Smooth muscle cell (in vitro differentiated cells): ENCODE results near the gene OSBPL10. TPM values are rescaled to one million over a fixed set of nuclear protein-coding genes. Genes with fewer than 3 reads are reported as not detected.

Experiments
- DNase-seq: peaks from one replicate; lab custom pipeline; 2025; ENCODE audit not compliant: unreplicated experiment; lab: John Stamatoyannopoulos, UW
- H2AFZ ChIP-seq: fragments of 200-600 bp; sonication (generic); 2 replicates; pipeline ENCODE4 v1.6.0; 2016; ENCODE audit warnings: antibody characterized with exemption, low read depth, mild to moderate bottlenecking
- H3F3A ChIP-seq: fragments of 200-600 bp; sonication (generic); 2 replicates; pipeline ENCODE4 v1.6.0; 2017; ENCODE audit warnings: antibody characterized with exemption, low read depth
- H3K27ac ChIP-seq: fragments of 200-600 bp; sonication (generic); 2 replicates; pipeline ENCODE4 v1.5.1; 2016; ENCODE audit warnings: low read depth, mild to moderate bottlenecking
- H3K27me3 ChIP-seq: fragments of 200-600 bp; sonication (generic); 2 replicates; pipeline ENCODE4 v1.6.1; 2016; ENCODE audit warnings: low read depth, mild to moderate bottlenecking
- H3K36me3 ChIP-seq: fragments of 200-600 bp; sonication (generic); 2 replicates; pipeline ENCODE4 v1.5.1; 2016; ENCODE audit warnings: low read depth
- H3K4me1 ChIP-seq: fragments of 200-600 bp; sonication (generic); 2 replicates; pipeline ENCODE4 v1.5.1; 2016; ENCODE audit warnings: low read depth
- H3K4me2 ChIP-seq: fragments of 200-600 bp; sonication (generic); 2 replicates; pipeline ENCODE4 v1.6.0; 2016; ENCODE audit warnings: mild to moderate bottlenecking
- H3K4me3 ChIP-seq: fragments of 200-600 bp; sonication (generic); 2 replicates; pipeline ENCODE4 v1.5.1; 2016; ENCODE audit warnings: mild to moderate bottlenecking
- H3K79me2 ChIP-seq: fragments of 200-600 bp; sonication (generic); 2 replicates; pipeline ENCODE4 v1.6.0; 2016; ENCODE audit warnings: low read depth, mild to moderate bottlenecking
- H3K9ac ChIP-seq: fragments of 200-600 bp; sonication (generic); 2 replicates; pipeline ENCODE4 v1.6.0; 2016; ENCODE audit warnings: low read depth
- H3K9me3 ChIP-seq: fragments of 200-600 bp; sonication (generic); replicated peaks from 2 replicates; pipeline ENCODE4 v1.5.1; 2016; ENCODE audit warnings: low read depth
- H4K20me1 ChIP-seq: fragments of 200-600 bp; sonication (generic); 2 replicates; pipeline ENCODE4 v1.6.0; 2016; ENCODE audit warnings: low read depth
- WGBS: methylation state at CpG from one replicate; pipeline ENCODE4 v1.1.7; 2016; ENCODE audit warnings: low lambda C conversion rate; 5-methylcytosine and 5-hydroxymethylcytosine counted together
- polyA plus RNA-seq: library from polyadenylated mRNA; unstranded; fragments of >200 nt; fragmentation: Nextera tagmentation; extraction: Ambion mirVana; gene quantifications from 2 replicates; pipeline ENCODE4 v1.2.1, GENCODE V29; 2016
- total RNA-seq: library from RNA; depleted of rRNA; stranded (reverse); fragments of >200 nt; gene quantifications from 2 replicates; pipeline ENCODE4 v1.2.3, GENCODE V29; 2014
- TF ChIP-seq, protein P1 (sequence below): fragments of 200-600 bp; sonication (generic); IDR thresholded peaks from 2 replicates; pipeline ENCODE4 v1.5.1; 2017; ENCODE audit warnings: borderline replicate concordance, mild to moderate bottlenecking, antibody characterized with exemption; ENCODE audit not compliant: insufficient read depth, poor library complexity, severe bottlenecking

The OSBPL10 gene
- total and polyA plus RNA-seq, 2 experiments from 2014 or later = 48.9 to 91.5 TPM

DNA sequence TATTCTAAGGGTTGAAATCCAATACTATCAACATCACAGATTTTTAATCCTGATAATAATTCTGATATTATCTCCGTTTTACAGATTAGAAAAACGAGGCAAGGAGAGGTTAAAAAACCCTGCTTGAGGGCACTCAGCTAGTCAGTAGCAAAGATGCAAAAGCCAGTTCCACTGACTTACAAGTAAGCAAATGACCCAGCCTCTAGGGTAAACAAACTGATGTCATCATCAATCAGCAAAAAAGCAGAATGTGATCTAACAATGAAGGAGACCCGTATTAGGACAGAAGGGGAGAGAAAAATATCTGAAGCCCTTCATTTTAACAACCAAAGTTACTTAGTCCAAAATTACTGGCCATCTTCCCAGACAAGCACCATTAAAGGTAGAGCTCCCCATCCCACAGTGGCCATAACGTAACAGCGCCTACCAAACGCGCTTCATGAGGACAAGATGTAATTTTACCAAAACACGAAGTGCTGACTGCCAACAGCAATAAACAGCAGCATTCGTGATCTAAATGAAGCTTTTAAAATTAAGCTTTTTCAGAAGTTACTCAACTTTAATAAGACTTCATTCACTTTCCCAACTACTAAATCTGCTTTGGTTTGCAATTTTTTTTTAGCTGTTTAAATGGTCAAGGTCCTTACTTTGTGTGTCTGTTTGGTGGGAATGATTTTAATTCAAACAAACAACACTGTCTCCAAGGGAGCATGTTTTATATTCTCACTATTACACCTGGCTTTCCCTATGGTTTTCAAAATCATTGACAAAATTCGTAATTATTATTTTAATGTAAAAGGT is 176.6 kb downstream of the OSBPL10 start:
- Histone ChIP-seq H3K4me1 (no peaks in the 10 kb centered on the region), H3K27ac (no peak overlapping the region), H3K79me2 (peaks cover 70% of the 10 kb centered on the region), H2AFZ (no peak overlapping the region), H3K4me2 (no peak overlapping the region), H4K20me1 (peaks cover 40% of the 10 kb centered on the region), H3K4me3 (no peak overlapping the region), H3K9ac (no peak overlapping the region), H3K27me3 (no peaks in the 10 kb centered on the region), H3K36me3 (no peaks in the 10 kb centered on the region), H3F3A (no peaks in the 10 kb centered on the region), H3K9me3 (no peaks in the 10 kb centered on the region)
- no peak for DNase-seq
- TF ChIP-seq, protein P1, sequence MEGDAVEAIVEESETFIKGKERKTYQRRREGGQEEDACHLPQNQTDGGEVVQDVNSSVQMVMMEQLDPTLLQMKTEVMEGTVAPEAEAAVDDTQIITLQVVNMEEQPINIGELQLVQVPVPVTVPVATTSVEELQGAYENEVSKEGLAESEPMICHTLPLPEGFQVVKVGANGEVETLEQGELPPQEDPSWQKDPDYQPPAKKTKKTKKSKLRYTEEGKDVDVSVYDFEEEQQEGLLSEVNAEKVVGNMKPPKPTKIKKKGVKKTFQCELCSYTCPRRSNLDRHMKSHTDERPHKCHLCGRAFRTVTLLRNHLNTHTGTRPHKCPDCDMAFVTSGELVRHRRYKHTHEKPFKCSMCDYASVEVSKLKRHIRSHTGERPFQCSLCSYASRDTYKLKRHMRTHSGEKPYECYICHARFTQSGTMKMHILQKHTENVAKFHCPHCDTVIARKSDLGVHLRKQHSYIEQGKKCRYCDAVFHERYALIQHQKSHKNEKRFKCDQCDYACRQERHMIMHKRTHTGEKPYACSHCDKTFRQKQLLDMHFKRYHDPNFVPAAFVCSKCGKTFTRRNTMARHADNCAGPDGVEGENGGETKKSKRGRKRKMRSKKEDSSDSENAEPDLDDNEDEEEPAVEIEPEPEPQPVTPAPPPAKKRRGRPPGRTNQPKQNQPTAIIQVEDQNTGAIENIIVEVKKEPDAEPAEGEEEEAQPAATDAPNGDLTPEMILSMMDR = no peak
- WGBS = 75% methylated on average over 10 of the region's 10 CpGs

GRCh38 chr3:31802981-31803740 is 177.9 kb downstream of the OSBPL10 start:
- no peak overlapping the region for H3K27ac ChIP-seq
- no peaks in the 10 kb centered on the region for H3K9me3 ChIP-seq
- DNase-seq = no peak
- TF ChIP-seq, protein P1 = no peak
- no peaks in the 10 kb centered on the region for H3K27me3 ChIP-seq
- H3K36me3 ChIP-seq = no peaks in the 10 kb centered on the region
- WGBS = 94% methylated on average over 7 of the region's 7 CpGs
- no peaks in the 10 kb centered on the region for H3K4me1 ChIP-seq
- H3K9ac ChIP-seq = no peak overlapping the region
- H3K4me3 ChIP-seq = no peak overlapping the region
- no peaks in the 10 kb centered on the region for H3F3A ChIP-seq
- peaks cover 30% of the 10 kb centered on the region for H4K20me1 ChIP-seq
- no peak overlapping the region for H3K4me2 ChIP-seq
- H2AFZ ChIP-seq = no peak overlapping the region
- peaks cover 69% of the 10 kb centered on the region for H3K79me2 ChIP-seq

DNA sequence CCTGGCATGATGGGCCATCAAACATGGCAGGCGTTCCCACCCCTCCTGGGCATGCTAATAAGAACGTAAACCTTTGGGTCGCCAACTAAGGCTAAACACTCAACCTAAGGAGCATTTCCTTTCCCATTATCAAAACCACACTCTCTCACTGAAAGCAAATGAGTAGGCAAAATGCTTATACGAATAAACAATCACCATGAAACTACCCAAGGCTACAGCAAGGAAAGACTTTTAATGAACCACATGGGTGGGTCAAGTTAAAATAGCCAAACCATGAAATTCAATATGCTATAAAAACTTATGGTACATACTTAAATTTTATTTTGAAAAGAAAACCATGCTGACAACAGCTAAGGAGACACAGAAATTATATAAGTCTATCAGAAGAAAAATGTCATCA is 180.6 kb downstream of the OSBPL10 start:
- TF ChIP-seq, protein P1 = no peak
- Histone ChIP-seq H3K36me3 (no peaks in the 10 kb centered on the region), H4K20me1 (peaks cover 22% of the 10 kb centered on the region), H3K4me1 (no peaks in the 10 kb centered on the region), H3K9ac (no peak overlapping the region), H3K79me2 (peaks cover 65% of the 10 kb centered on the region), H3K4me3 (no peak overlapping the region), H3F3A (no peaks in the 10 kb centered on the region), H3K9me3 (no peaks in the 10 kb centered on the region), H3K4me2 (no peak overlapping the region), H3K27ac (no peak overlapping the region), H2AFZ (no peak overlapping the region), H3K27me3 (no peaks in the 10 kb centered on the region)
- WGBS = 68% methylated on average over 4 of the region's 4 CpGs
- DNase-seq = no peak
